ENCODE measurements around the gene PTPRN2.
A peak's percentile ranks its signal among the peaks of the same experiment; 100 is the strongest.
"Not testable (repeated sequence)": the region's sequence is repeated elsewhere in the genome, so short reads cannot be mapped to it uniquely, and the experiment has no call there.

The PTPRN2 gene

DNA sequence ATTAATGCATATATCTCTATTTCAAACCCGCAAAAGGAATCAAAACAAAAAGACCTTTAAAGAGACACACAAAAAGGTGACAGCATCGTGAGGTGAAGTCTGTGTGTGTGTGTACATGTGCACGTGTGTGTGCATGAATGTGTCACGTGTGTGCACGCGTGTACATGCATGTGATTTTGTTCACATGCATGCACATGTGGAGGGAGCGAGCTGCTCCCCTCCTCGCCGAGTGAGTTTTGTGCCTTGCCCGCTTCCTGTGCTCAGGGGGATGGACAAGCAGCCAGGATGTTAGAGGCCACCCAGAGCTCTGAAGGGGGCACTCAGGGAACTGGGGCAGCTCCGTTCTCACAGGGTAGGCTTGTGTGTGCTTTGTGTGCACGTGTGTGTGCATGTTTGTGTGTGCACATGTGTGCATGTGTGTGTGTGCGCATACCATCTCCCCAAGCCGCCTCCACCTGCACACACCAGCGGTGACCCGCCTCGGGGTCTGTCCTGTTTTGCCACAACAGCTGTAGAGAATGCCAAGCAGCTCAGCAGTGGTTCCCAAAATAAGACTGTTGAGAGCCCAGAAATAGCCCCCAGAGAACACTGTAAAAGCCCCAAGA, 191.2 kb downstream of the PTPRN2 start:
- no peak for DNase-seq

GRCh38 chr7:158395780-158396278, 191.8 kb downstream of the PTPRN2 start:
- no peak for DNase-seq

DNA sequence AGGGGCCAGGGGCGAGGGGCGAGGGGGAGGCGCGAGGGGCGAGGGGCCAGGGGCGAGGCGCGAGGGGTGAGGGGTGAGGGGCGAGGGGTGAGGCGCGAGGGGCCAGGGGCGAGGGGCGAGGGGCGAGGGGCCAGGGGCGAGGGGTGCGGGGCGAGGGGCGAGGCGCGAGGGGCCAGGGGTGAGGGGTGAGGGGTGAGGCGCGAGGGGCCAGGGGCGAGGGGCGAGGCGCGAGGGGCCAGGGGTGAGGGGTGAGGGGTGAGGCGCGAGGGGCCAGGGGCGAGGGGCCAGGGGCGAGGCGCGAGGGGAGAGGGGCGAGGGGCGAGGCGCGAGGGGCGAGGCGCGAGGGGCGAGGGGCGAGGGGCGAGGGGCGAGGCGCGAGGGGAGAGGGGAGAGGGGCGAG, 192.3 kb downstream of the PTPRN2 start:
- no peak for DNase-seq

GRCh38 chr7:158394936-158395335, 192.7 kb downstream of the PTPRN2 start:
- no peak for DNase-seq

DNA sequence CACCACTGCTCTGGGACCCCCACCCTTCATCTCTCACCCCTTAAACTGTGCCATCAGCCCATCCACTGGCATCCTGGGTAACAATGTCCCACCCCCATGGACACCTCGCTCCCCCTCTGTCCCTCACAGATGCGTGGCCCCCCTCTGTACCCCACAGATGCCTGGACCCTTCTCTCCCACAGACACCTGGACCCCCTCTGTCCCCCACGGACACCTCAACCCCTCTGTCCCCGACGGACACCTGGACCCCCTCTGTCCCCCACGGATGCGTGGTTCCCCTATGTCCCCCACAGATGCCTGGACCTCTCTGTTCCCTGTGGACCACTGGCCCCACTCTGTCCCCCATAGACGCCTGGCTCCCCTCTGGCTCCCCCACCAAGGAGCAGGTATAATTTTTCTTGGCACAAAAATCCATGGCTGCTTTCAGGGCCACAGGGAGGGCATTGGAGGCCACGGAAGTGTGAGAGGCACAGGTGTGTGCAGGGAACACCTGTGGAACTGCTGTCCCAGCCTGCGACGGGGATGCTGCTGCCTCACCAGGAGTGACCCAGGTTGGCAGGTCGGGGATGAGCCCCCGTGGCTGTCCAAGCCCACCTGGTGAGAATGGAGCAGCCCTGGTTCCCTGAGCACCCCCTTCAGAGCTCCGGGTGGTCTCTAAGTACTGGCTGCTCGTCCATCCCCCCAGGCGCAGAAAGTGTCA, 193.5 kb downstream of the PTPRN2 start:
- no peak for DNase-seq

DNA sequence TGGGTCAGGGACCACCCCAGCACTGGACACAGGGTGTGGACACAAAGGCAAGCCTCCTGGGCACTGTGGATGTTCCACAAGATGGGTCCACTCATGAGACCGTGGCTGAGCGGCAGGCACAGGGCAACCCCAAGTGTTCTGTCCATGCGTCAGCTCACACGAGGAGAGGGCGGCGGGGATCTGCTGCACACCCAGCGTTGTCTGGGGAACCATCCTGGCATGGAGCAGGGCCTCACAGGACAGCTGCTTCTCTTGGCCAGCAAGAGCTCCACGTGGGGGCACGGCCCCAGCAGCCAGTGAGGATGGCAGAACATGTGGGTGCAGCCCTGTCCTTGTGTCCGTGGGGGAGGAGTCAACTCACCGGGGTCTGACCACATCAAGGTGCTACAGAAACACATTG, 195.4 kb downstream of the PTPRN2 start:
- DNase-seq = no peak

DNA sequence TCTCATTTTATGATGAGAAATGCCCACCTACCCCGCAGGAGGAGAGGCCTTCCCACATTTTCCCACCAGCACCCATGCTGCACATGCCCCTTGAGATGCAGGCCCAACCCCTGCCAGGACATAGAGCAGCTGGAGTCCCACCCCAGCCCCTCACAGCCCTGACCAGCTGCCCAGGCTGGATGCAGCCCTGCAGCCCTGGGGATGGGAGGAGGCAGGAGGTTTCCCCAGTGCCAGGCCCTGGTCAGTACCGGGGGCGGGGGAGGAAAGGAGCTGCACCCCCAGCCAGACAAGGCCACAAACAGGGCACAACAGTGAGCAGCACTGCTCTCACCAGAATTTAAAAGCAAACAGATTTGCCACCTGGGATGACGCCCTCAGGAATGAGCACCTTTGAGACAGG, 196.1 kb downstream of the PTPRN2 start:
- no peak for DNase-seq

GRCh38 chr7:158391141-158391540, 196.5 kb downstream of the PTPRN2 start:
- no peak for DNase-seq

DNA sequence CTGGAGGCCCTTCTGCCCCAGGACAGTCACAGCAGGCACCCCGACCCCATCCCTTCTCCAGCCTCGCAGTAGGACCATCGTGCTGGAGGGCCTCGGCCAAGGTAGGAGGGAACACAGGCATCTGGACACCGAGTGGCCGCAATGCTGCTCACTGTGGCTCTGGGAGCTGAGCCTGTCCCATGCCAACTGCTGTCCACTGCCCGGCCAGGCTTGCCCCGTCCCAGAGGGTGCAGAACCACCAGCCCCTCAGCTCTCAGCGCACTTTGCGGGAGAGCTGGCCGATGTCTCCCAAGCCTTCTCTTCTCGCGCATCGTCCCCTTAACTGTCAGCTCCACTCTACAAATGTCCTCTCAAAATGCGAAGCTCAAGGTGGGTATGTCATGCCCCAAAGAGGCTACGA, 197.2 kb downstream of the PTPRN2 start:
- no peak for DNase-seq

GRCh38 chr7:158389514-158390425, 197.9 kb downstream of the PTPRN2 start:
- no peak for DNase-seq

GRCh38 chr7:158388928-158389327, 198.7 kb downstream of the PTPRN2 start:
- no peak for DNase-seq

DNA sequence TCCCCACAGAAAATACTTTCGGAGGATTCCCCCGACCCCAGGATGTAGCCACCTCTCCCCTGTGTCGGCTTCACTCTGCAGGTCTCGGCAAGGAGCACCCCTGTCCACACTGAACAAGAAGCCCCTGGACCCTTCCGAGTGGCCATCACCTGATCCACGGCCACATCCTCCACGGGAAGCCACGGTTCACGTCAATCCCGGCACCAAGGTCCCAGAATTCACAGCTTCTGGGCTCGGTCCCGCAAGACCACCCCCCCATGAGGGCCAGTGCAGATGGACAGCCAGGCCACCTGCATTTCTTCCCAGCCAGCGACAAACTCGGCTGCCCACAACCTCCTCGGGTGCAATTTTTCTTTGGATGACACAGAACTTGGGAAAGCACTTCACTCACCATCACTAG, 199.6 kb downstream of the PTPRN2 start:
- DNase-seq = no peak

- no peak for DNase-seq
Observed at GRCh38 chr7:158387546-158387891, 200.1 kb downstream of the PTPRN2 start.

DNA sequence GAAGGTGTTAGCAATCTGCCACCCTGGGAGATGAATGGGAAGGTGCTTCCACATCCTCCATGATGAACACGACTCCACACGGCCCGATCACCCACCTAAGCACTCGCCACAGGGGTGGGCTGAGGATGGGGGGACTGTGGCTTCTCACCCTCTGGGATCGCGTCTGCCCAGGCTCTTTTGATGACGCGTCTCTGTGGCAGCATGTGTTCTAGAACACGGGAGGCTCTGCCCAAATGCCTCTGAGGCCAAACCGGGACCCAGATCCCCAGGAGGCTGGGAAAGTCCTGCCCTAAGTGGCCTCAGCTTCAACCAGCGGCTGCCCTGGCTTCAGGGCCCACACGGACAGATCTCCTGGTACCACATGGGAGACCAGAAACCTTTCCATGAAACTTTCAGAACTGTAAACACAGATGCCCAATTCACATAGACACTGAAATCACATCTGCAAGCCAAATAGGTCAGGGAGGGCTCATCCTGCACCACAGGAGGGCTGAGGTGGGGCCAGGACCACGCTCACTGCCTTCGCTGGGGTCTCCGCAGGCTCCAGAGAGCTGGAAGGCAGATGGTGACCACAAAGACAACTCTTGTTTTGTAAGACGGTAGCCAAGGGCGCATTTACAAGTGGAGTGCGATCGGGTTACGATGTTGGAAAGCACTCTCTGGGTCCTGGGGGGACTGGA, 200.6 kb downstream of the PTPRN2 start:
- DNase-seq = no peak

GRCh38 chr7:158386355-158386618, 201.3 kb downstream of the PTPRN2 start:
- no peak for DNase-seq

DNA sequence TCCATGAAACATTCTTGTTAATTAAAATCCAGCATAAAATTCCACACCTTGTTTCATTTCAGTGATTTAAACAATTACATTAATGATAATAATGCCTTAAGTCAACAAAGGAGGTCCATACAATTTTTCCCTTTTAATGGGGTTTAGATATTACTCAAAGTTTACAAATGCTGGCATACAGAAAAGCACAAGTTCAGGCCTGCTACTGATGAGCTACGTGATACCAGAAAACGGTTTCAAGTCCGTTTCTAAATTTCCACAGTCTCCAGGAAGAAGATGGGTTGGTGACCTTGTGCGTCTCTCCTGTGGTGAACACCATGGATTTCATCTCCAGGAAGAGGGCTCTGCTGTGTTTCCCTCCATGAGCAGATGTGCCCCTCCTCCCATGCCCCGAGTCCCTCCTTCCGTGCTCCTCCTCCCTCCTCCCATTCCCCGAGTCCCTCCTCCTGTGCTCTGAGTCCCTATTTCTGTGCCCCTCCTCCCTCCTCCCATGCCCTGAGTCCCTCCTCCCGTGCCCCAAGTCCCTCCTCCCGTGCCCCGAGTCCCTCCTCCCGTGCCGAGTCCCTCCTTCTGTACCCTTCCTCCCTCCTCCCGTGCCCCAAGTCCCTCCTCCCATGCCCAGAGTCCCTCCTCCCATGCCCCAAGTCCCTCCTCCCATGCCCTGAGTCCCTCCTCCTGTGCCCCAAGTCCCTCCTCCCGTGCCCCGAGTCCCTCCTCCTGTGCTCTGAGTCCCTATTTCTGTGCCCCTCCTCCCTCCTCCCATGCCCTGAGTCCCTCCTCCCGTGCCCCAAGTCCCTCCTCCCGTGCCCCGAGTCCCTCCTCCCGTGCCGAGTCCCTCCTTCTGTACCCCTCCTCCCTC, 201.9 kb downstream of the PTPRN2 start:
- not testable (repeated sequence) for DNase-seq

- DNase-seq = no peak
Observed at GRCh38 chr7:158384746-158385145, 202.9 kb downstream of the PTPRN2 start.

GRCh38 chr7:158383665-158384064, 204.0 kb downstream of the PTPRN2 start:
- DNase-seq = no peak

DNA sequence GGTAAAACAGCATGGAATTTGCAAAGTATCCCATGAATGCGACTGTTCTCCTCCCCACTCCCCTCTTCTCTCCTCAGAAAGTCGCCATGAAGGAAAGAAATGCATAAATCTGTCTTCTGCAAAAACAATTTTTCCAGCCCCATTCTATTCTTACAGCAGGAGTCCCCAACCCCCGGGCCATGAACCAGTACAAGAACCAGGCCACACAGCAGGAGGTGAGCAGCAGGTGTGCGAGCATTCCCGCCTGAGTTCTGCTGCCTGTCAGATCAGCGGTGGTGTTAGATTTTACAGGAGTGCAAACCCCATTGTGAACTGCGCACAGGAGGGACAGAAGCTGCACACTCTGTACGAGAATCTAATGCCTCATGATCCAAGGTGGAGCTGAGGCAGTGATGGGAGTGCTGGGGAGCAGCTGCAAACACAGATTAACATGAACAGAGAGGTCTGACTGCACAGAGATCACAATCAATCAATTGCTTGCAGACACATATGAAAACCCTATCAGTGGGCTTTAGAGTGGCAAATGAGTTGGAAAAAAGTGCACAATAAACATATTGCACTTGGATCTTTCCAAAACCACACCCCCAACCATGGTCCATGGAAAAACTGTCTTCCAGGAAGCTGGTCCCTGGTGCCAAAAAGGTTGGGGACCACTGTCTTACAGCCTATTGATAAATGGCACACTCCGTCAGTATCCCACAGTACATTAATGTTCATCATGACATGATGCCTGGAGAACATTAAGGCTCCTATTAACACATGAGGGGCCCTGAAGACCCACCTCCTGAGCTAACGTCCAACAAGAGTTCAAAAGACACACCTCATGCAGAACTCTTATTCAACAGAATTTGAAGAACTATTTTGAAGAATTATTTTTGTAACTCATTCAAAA, 205.0 kb downstream of the PTPRN2 start:
- DNase-seq = no peak

- no peak for DNase-seq
Observed at GRCh38 chr7:158381956-158382355, 205.7 kb downstream of the PTPRN2 start.

DNA sequence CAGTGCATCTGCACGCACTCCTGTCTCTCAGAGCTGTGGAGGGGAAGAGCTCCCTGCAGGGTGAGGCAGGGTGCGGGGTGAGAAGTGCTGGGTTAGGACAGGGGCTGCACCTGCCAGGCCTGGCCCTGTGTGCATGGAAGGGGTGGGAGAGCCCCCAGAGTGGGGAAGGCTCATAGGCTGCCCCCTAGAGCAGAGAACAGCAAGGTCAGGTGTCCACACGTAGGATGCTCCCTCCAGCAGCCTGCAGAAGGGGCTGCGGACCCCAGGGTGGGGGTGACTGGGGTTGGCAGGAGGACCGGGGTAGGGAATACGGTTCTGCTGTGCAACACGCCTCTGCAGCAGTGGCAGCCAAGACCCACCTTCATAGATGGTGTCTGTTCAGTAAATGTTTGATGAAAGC, 208.6 kb downstream of the PTPRN2 start:
- peak; percentile 18 for DNase-seq
